Measurements from ENCODE around the gene ADNP. TPM values are rescaled to one million over a fixed set of nuclear protein-coding genes. Genes with fewer than 3 reads are reported as not detected.

ADNP gene
- total RNA-seq, 4 donors from 2014 or later: 29.2 to 47.5 (median 32.8) TPM

- intact Hi-C loops (cut with DNase I): no loop called here
- H3K27ac ChIP-seq: peak overlapping the region; percentile 40 to 78 (median 64)
Measured at GRCh38 chr20:50842821-50843220, 88.4 kb downstream of the ADNP start.

More at GRCh38 chr20:50842821-50843220, 88.4 kb downstream of the ADNP start:
- Histone ChIP-seq H3K27me3 (no peaks in the 10 kb centered on the region), H3K4me3 (no peak overlapping the region), H3K36me3 (no peaks in the 10 kb centered on the region), H3K4me1 (peaks cover 18 to 76% (median 39%) of the 10 kb centered on the region in 3 donors), H3K9me3 (no peaks in the 10 kb centered on the region)
- no peak for DNase-seq
- 92 to 97% methylated on average over 3 to 5 of the region's 5 CpGs for WGBS, 2 donors
- no peak for TF ChIP-seq CTCF (IDR thresholded peaks at IDR 0.05)
- no peak for TF ChIP-seq POLR2A (IDR thresholded peaks at IDR 0.05)

Small RNA genes lying within 50 kb of the gene (small RNA-seq; reads per million reads assigned to genes)
- gene TMSB4XP6: 0 reads per million in 4 donors

Other genes with a start within 250 kb of the ADNP start
- 1 to 10 TPM; 1.3 to 9.7 (median 3.3) TPM for gene RIPOR3, start 239.9 kb downstream of the ADNP start, total RNA-seq
- gene PARD6B, start 199.9 kb downstream of the ADNP start, total RNA-seq: 1 to 10 TPM; 4.7 to 6.5 (median 5.3) TPM
- 1 to 10 TPM in 1 of 4 donors, under 1 TPM in 3; 0.18 to 2.3 (median 0.54) TPM for gene BCAS4, start 136.4 kb downstream of the ADNP start, total RNA-seq
- gene DPM1, start 27.1 kb upstream of the ADNP start, total RNA-seq: 10 to 100 TPM; 28.7 to 62.0 (median 57.0) TPM
- 1 to 10 TPM; 4.1 to 6.7 (median 5.4) TPM for gene MOCS3, start 27.4 kb upstream of the ADNP start, total RNA-seq
- gene KCNG1, start 91.7 kb upstream of the ADNP start, total RNA-seq: 10 to 100 TPM in 1 of 4 donors, 1 to 10 TPM in 3; 2.2 to 10.4 (median 6.1) TPM

Data from esophagus squamous epithelium (tissue), 5 donors.